Transverse colon (tissue), 4 donors: ENCODE results near the gene LPCAT2.

Source experiments
- CTCF ChIP-seq, 5 experiments: fragments of 200-600 bp in 3 of 5; fragments of 450-650 bp in 2 of 5; sonication (generic) in 3 of 5; IDR thresholded peaks; 1 replicate in 2 of 5; 2 replicates in 3 of 5; pipeline ENCODE4 v1.5.1; 2016 to 2017; ENCODE audit warnings: antibody characterized with exemption in 5 of 5, inconsistent platforms in 3 of 5, mild to moderate bottlenecking in 2 of 5, moderate library complexity in 1 of 5
- EP300 ChIP-seq: sonication (generic); formaldehyde crosslinking; IDR thresholded peaks from one replicate; pipeline ENCODE4 v1.6.1; 2017; ENCODE audit warnings: antibody characterized with exemption, low read depth
- POLR2A ChIP-seq: fragments of 450-650 bp; IDR thresholded peaks from one replicate; pipeline ENCODE4 v1.6.1; 2016; ENCODE audit warnings: antibody characterized with exemption, mild to moderate bottlenecking, moderate library complexity
- POLR2AphosphoS5 ChIP-seq, 3 donors: sonication (generic); formaldehyde crosslinking; IDR thresholded peaks; one replicate each; pipeline ENCODE4 v1.6.1; 2016; ENCODE audit warnings: antibody characterized with exemption in 3 of 3

DNA sequence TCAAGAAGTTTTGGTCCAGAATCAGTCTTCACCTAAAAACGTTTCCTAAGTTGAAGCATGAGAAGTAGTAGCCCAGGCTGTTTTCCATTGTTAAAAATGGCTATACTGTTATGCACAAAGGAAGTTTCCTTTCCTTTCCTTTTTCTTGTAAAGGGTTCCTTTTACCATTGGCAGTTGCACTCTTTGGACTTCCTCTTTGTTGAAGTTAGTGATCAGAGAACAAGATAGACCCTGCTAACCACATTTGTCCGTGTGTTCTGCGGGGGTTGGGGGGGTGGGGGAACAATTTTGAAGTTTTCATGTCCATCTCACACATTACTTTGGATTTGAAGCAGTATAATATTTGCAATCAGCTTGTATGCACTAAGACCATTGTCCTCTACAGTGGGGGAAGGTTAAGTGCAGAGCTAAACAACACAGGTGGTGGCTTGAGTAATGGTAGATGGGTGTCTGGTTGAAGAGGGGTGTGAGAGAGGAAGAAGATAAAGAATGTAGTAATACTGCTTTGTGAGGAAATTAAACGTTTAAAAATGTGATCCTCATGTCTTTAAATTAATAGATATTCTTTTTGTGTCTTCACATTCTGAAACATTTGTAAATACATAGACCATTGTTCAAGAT, 1.4 kb downstream of the LPCAT2 start:
- TF ChIP-seq CTCF (IDR thresholded peaks at IDR 0.05): no peak
- no peak for TF ChIP-seq POLR2AphosphoS5 (IDR thresholded peaks at IDR 0.05)
- no peak for TF ChIP-seq EP300
- TF ChIP-seq POLR2A: no peak
